GM23248 (cell line): Measurements from ENCODE around the gene PLA2G12B.

Source experiments
- EZH2 ChIP-seq: fragments of 200-600 bp; sonication (generic); IDR thresholded peaks from 2 replicates; pipeline ENCODE4 v1.6.1; 2018; ENCODE audit warnings: antibody characterized with exemption, mild to moderate bottlenecking; ENCODE audit not compliant: insufficient read depth, poor library complexity, severe bottlenecking
- EZH2phosphoT487 ChIP-seq: fragments of 200-600 bp; sonication (generic); IDR thresholded peaks from 2 replicates; pipeline ENCODE4 v1.6.1; 2018; ENCODE audit warnings: antibody characterized with exemption, moderate library complexity, mild to moderate bottlenecking, low read depth; ENCODE audit not compliant: insufficient read depth

- TF ChIP-seq EZH2 (no peak), EZH2phosphoT487 (no peak)
Observed at GRCh38 chr10:72943498-72944234, 10.9 kb downstream of the PLA2G12B start.
